LNCAP (cell line): ENCODE data around the gene PPM1H.

Source experiments
- TF ChIP-seq, protein P1 (sequence below): fragments of 450-650 bp; IDR thresholded peaks from 2 replicates; pipeline ENCODE4 v1.5.1; 2017; ENCODE audit warnings: mild to moderate bottlenecking

The PPM1H gene

GRCh38 chr12:62771828-62772227 is 163.1 kb downstream of the PPM1H start:
- TF ChIP-seq, protein P1, sequence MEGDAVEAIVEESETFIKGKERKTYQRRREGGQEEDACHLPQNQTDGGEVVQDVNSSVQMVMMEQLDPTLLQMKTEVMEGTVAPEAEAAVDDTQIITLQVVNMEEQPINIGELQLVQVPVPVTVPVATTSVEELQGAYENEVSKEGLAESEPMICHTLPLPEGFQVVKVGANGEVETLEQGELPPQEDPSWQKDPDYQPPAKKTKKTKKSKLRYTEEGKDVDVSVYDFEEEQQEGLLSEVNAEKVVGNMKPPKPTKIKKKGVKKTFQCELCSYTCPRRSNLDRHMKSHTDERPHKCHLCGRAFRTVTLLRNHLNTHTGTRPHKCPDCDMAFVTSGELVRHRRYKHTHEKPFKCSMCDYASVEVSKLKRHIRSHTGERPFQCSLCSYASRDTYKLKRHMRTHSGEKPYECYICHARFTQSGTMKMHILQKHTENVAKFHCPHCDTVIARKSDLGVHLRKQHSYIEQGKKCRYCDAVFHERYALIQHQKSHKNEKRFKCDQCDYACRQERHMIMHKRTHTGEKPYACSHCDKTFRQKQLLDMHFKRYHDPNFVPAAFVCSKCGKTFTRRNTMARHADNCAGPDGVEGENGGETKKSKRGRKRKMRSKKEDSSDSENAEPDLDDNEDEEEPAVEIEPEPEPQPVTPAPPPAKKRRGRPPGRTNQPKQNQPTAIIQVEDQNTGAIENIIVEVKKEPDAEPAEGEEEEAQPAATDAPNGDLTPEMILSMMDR = no peak

DNA sequence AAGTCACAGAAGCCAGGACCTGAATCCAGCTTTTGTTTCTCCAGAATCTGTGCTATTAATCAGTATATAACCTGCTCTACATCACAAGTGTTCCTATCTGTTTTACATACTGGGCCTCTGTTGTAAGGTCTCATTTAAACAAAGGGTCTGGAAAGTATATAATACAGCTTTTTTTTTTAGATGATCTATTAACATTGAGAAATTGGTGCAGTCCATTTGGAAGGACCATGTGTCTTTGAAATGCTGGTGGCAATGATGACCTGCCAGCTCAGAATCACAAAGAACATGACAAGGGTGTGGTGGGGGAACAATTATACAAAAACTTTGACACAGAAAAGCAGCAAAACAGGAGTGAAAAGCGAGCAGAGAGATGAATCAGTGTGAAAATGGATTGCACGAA is 164.6 kb downstream of the PPM1H start:
- TF ChIP-seq, protein P1 = no peak

- TF ChIP-seq, protein P1 = no peak
These were observed 165.8 kb downstream of the PPM1H start for GRCh38 chr12:62769076-62769619.

DNA sequence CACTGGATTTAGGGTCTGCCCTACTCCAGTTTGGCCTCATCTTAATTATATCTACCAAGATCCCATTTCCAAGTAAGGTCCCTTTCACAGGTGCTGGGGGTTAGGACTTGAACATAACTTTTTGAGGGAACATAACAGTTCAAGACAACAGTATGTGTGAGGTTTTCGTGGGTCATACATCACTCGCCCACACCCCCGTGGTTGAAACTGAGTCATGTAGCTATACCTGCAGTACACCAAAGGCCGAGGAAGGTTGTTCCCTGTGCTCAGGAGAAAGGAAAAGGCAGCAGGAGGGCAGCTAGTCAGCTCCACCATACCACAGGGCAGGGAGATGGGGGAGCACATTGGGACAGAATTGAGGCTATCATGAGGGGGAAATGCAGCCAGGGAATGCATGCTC is 167.0 kb downstream of the PPM1H start:
- TF ChIP-seq, protein P1 = no peak

DNA sequence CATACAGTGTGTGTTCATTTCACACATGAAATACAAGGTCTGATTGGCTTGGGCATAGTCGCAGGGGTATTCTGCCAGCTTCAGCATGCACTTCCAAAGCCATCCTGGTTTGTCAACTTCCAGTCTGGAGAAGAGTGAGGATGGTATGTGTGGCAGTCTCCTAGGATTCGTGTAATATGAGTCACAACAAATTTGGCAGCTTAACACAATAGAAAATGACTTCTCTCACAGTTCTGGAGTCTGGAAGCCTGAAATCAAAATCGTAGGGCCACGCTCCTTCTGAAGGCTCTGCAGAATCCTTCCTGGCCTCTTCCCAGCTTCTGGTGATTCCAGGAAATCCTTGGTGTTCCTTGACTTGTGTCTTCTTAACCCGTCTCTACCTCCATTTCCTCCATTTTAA is 167.5 kb downstream of the PPM1H start:
- TF ChIP-seq, protein P1 = no peak

DNA sequence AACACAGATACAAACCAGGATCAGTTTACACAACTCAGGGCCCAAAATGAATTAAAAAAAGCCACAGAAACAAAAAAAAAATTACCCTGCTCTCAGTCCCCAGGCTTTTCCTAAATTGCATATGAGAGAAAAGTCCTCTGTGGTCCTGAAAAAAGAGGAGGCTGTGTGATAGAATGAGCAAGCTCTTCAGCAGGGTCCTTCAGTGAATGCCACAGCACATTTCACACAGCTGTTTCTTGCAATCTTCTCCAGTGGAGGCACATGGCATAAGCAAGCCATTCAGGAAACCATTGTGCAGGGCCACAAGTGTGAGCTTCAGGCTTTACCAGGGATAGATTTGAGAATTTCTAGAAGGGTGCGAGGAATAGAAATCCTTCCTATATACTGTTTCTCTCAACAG is 168.5 kb downstream of the PPM1H start:
- TF ChIP-seq, protein P1 = no peak

GRCh38 chr12:62763861-62764645 is 170.9 kb downstream of the PPM1H start:
- TF ChIP-seq, protein P1 = no peak
